Esophagus squamous epithelium (tissue), 4 donors: Measurements from ENCODE around the gene MICAL2.

Experiments used
- CTCF ChIP-seq, 6 experiments: fragments of 450-650 bp in 4 of 6; fragments of 200-600 bp in 2 of 6; sonication (generic) in 2 of 6; IDR thresholded peaks; one replicate each; pipeline ENCODE4 v1.5.1; 2016 to 2019; ENCODE audit warnings: antibody characterized with exemption in 6 of 6, mild to moderate bottlenecking in 4 of 6, moderate library complexity in 4 of 6
- POLR2A ChIP-seq, 4 donors: fragments of 450-650 bp; IDR thresholded peaks; one replicate each; pipeline ENCODE4 v1.6.1; 2017; ENCODE audit warnings: antibody characterized with exemption in 4 of 4, mild to moderate bottlenecking in 4 of 4, moderate library complexity in 3 of 4

- TF ChIP-seq POLR2A (IDR thresholded peaks at IDR 0.05) (no peak), CTCF (IDR thresholded peaks at IDR 0.05) (no peak)
Observed at GRCh38 chr11:12147827-12148226, 37.4 kb downstream of the MICAL2 start.
